ENCODE data around the gene RAP1GAP2. TPM values are rescaled to one million over a fixed set of nuclear protein-coding genes. Genes with fewer than 3 reads are reported as not detected.
"Not testable (repeated sequence)": the region's sequence is repeated elsewhere in the genome, so short reads cannot be mapped to it uniquely, and the experiment has no call there.

Gene RAP1GAP2
- total RNA-seq, 2 donors from 2014 or later = 49.1 to 57.6 TPM

DNA sequence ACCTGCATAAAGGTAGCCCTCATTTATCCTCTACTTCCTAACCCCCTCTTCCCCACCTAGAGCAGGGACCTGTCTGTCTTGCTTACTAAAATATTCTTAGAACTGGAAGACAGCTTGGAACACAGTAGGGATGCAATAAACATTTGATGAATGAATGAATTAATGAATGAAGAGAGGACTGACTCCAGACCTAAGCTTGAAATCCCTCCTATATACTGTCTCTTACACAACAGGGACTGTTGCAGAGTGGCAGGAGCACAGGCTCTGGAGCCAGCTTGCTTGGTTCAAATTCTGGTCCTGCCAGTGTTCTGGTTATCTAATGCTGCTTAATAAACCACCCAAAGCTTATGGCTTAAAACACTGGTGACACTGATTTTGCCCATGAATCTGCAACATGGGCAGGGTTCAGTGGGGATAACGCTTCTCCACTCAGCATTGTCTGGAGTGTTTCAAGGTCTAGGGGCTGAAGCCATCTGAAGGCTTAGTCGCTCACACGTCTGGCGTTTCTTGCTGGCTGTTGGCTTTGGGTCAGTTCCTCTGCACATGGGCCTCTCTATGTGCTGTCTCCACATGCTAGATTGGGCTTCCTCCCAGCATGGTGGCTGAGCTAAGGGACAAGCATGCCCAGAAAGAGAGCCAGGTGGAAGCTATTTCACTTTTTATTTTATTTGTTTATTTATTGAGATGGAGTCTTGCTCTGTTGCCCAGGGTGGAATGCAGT, 12.8 kb upstream of the RAP1GAP2 start:
- intact Hi-C loops (cut with DNase I) = no loop called here
- no peak for DNase-seq
- ATAC-seq = no peak

DNA sequence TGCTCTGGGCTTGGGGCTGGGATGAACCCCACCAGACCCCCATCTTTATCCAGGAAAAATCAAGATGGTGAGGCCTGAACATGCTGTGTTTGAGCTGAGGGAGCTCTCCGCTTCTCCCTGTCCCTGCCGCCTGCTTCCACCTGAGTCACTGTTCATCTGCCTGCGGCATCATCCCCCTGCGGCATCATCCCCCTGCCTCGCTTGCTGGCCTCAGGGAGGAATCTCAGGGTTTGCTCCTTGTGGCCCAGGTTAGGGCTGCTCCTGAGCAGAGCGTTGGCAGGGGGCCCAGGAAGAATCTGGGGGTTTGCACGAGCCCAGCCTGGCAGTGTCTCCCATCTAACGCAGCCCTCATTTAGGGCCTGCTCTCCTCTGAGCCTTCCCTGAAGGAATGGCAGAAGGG, 11.4 kb upstream of the RAP1GAP2 start:
- DNase-seq (no peak), ATAC-seq (no peak)
- intact Hi-C loops (cut with DNase I) = no loop called here

DNA sequence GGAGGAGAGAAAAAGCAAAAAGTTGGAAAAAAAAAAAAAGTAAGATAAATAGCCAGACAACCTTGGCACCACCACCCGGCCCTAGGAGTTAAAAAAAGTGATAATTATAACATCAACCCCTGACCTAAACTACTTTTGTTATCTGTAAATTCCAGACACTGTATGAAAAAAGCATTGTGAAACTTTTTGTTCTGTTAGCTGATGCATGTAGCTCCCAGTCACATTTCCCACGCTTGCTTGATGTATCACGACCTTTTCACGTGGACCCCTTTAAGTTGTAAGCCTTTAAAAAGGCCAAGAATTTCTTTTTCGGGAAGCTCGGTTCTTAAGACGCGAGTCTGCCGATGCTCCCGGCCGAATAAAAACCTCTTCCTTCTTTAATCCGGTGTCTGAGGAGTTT, 10.9 kb upstream of the RAP1GAP2 start:
- ATAC-seq; intact Hi-C loops (cut with DNase I); DNase-seq: not testable (repeated sequence)

DNA sequence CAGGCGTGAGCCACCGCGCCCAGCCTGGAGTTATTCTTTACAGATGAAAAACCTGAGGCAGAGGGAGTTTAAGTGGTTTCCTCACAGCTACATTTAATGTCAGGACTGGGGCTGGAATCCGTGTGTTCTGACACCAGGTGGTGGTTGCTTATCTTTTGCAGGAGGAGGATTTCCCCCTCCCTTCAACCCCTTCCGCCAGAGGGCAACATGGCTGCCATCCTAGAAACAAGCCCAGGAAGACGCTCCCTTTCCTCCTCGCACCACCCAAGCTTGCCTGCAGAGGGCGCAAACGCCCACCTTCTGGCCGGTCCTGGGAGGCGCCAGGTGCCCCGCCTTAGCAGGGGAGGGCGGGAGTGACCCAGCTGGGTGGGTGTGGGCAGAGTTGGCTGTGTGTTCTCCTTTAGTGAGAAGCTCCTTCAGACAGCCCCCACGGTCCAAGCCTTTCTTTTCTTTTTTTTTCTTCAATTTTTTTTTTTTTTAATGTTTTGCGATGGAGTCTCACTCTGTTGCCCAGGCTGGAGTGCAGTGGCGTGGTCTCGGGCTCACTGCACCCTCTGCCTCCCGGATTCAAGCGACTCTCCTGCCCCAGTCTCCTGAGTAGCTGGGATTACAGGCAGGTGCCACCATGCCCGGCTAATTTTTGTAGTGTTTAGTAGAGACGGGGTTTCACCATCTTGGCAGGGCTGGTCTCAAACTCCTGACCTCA, 9.9 kb upstream of the RAP1GAP2 start:
- intact Hi-C loops (cut with DNase I) = no loop called here
- ATAC-seq = peak; percentile 93 to 96
- DNase-seq = peak; percentile 85

DNA sequence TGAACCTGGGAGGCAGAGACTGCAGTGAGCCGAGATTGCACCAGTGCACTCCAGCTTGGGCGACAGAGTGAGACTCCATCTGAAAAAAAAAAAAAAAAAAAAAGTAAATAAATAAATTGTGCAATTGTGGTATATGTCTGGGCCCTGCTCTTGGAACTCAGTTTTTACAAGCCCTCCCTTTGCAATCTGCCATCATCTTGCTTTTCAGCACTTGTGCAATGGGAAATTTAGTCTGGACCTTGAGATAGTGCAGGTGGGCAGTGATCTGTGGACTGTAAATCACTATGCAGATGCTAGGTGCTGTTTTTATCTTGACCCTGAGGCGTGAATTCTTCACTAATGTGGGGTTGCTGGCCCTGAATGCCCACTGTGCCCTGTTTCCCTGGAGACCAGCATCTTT, 6.5 kb upstream of the RAP1GAP2 start:
- DNase-seq (no peak), ATAC-seq (no peak)
- intact Hi-C loops (cut with DNase I) = no loop called here

DNA sequence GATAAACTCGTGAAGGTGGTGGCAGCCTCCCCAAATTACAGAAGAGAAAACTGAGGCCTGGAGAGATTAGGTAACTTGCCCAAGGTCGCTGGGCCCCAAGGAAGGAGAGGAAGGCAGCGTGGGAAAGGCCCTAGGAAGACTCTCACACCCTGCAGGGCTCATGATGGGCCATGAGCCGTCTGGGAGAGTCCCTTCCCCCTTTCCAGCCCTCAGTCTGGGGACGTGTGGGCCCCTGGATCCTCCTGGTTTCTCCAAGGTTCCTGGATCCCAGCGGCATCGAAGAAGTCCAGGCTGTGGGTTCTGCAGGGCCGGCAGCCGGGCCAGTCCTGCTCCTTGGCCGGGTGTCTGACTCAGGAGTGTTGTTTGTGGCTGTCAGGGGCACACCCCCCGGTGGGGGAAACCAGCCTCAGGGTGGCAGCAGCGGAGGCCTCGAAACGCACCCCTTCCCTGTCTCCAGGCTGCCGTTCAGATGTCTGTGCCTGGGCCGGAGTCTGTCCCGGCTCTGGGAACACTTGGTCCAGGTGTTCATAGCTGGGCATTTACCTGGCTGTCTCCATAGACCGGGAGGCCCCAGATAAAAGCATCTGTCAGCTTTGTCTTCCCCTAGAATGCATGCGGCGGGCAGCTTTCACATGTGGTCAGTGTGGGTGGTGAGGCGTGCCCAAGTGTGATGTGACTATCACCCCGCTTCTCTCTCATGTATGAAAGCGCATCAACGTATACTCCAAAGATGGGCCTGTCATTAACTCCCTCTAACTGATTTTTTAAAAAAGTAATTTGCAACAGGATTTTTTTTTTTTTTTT, 3.7 kb upstream of the RAP1GAP2 start:
- ATAC-seq (no peak), DNase-seq (no peak)
- intact Hi-C loops (cut with DNase I) = no loop called here

DNA sequence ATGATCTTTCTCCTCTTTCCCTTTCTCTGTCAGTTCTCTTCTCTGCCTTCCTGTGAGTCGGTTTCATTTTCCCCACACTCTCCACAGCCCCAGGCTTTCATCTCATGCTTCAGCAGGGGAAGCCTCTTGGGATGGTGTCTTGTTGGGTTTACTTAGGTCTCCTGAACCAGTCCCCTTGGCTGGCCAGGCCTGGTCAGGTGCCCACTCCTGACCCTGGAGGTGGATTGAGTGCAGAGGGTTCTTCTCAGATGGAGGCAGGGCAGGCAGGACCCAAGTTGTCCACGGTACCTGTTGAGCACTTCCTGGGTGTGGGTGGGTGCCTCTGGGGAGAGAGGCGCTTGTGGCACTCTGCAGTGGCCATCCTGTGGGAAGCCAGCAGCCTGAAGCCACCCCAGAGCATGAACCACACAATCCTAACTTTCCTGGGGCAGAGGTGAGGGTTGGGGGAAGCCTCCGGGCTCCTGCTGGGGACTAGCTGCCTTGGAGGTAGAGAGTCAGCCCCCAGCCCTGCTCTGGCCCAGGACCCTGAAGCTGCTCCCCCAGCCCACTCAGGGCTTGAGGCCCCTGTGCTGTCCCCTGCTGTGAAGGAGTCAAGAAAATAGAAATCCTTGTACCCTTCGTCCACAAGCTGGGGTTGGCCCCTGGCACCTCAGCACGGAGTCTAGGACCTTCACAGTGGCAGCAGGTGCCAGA, 2.0 kb upstream of the RAP1GAP2 start:
- ATAC-seq (no peak), DNase-seq (no peak)
- intact Hi-C loops (cut with DNase I) = no loop called here

DNA sequence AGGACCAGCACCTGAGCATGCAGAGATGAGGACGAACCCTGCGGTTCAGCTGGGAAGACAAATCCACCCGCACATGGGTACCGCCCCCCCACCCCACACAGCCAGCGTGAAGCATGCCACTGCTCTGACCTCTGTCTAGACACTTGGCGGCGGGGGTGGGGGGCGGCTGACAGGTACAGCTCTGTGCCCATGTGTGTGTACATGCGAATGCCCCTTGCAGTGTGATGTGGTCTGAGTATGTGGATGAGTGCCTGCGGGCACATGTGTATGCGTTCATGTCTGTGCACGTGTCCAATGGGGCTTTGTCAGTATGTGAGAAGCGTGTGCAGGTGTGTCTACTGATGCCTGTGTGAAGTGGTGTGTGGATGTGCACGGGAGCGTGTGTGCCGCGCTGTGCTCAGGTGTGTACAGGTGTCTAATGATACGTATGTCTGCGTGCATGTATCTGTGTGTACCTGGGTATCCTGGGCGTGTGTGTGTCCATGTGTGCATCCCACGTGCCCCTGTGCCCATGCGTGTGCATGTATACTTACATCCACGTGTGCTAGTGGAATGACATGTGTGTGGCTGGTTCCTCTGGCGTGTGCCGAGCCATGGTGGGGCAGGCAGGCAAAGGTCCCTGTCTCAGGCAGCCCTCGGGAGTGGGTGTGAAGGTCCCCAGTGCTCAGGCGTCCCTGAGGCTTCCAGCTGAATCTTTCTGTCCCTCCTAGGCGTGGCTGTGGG, 636 bp upstream of the RAP1GAP2 start:
- ATAC-seq = no peak
- intact Hi-C loops (cut with DNase I) = no loop called here
- DNase-seq = no peak

DNA sequence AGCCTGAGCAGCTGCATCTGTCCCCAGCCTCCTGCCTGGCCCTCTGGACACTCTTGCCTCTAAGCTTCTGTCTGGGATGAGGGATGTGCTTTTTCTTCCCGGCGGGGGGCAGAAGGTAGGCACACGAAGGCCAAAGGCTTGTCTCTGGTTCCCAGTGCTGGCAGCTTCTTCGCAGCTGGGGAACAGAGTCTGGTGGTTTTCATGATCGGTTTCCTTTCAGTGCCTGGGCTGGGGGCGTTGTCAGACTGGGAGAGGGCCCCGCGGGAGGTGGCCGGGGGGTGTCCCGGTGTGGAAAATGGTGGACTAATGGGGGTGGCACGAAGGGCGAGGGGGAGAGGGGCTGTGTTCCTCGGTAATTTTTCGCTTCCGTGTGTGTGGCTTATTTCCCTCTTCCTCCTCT, 988 bp downstream of the RAP1GAP2 start:
- intact Hi-C loops (cut with DNase I) = no loop called here
- DNase-seq (no peak), ATAC-seq (no peak)

DNA sequence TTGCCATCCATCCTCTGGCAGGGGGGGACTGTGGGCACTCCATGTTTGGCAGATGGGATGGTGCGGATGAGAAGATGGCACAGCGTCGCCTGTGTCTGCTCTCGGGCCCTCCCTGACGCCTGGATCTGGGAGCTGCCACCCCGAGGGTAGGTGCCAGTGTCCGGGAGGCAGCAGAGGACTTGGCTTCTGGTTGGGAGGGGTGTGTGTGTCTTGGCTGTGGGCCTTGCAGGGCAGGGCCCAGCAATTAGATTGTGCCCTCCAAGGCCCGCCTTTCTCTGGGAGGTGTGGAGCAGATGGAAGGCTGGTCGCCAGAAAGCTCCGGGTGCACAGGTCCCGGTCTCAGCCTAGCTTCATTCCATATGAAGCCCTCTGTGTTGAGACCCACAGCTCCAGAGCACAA, 1.4 kb downstream of the RAP1GAP2 start:
- DNase-seq (peak; percentile 39), ATAC-seq (peak; percentile 39 to 44)
- intact Hi-C loops (cut with DNase I) = no loop called here

DNA sequence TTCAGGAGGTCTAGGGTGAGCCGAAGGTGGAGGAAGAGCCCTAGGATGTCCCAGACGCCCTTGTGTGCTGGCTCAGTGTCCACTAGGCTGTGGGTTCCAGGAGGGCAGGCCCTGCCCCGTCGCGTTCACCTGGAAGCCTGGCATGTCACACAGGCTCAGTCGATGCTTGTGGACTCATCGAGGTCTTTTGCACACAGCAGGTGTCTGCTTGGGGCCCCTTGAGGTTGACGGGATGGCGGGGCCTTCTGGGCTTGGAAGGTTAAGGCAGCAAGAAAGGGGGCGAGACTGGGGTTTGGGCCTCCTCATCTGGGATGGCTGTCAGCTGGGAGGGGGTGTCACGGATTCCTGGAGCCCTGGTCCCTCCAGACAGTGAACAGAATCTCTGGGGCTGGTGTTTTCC, 1.9 kb downstream of the RAP1GAP2 start:
- no peak for ATAC-seq
- intact Hi-C loops (cut with DNase I) = no loop called here
- no peak for DNase-seq

DNA sequence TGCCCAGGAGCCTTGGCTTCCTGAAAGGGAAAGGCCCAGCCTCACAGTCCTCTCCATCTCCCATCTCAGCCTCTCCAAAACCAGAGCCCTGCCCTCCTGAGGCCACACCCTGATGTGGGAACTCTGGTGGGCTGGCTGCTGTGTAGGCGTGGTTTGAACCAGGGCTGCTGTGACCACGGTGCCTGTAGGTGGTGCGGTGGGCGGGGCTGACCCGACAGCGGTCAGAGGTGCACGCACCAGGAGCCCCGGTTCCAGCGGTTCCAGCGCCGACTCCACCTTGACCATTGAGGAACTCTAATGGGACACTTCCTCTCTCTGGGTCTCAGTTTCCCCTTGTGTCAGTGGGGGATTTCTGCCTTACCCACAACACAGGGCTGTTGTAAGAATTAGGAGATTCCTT, 2.4 kb downstream of the RAP1GAP2 start:
- ATAC-seq (no peak), DNase-seq (no peak)
- intact Hi-C loops (cut with DNase I) = no loop called here

DNA sequence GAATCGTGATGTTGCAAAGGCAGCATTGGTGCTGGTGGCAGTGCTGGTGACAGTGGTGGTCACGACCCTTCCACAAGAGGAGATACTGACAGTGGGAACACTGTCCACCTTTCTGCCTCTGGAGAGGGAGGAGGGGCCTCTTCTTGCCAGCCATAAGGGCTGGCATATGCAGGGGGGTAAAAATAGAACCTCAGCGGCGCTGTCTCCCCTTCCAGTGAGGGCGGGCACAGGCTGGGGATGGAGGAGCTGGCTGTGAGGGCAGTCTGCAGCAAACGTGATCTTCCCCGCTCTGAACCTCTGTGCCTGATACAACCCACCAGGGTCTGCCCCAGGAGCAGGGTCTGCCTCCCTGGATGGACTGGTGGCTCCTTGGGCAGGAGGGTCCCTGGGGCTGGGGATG, 3.4 kb downstream of the RAP1GAP2 start:
- intact Hi-C loops (cut with DNase I) = no loop called here
- peak; percentile 35 for DNase-seq
- peak; percentile 53 to 78 for ATAC-seq

DNA sequence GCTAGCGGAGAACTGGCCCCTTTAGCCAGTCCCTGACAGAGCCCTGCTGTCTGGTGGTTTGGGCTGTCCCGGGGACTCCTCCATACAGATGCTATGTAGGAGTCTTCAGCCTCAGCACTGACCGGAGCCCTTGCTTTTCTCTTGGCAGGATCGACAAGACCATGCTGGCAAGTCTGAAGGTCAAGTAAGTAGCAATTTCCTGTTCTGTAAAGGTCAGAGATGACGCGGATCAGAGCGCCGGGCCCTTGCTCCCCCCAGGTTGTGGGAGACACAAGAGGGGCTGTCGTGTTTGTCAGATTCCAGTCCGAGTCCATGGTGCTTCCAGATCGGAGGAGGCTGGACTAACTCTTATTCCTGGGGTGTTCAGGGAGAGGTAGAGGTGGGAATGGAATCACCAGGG, 4.1 kb downstream of the RAP1GAP2 start:
- ATAC-seq (no peak), DNase-seq (peak; percentile 24)
- intact Hi-C loops (cut with DNase I) = no loop called here

DNA sequence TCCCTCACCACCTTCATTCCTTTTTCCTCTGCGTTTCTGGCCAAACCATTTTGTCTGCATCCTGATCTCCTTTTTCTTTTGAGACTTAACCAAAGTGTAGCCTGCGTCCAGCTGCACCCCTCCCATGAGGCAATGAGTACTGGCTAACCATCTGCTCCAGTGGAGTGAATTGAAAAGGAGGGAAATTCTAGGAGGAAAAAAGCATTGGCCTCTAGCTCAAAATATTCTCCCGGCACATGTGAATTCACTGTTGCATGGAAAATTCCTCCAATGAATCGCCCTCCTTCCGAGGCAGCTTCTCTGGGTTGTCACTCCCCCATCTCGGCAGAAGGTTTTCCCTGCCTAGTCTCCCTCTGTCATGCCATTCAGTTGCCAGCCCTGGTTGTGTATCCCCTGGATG, 5.6 kb downstream of the RAP1GAP2 start:
- ATAC-seq (no peak), DNase-seq (peak; percentile 7)
- intact Hi-C loops (cut with DNase I) = no loop called here

DNA sequence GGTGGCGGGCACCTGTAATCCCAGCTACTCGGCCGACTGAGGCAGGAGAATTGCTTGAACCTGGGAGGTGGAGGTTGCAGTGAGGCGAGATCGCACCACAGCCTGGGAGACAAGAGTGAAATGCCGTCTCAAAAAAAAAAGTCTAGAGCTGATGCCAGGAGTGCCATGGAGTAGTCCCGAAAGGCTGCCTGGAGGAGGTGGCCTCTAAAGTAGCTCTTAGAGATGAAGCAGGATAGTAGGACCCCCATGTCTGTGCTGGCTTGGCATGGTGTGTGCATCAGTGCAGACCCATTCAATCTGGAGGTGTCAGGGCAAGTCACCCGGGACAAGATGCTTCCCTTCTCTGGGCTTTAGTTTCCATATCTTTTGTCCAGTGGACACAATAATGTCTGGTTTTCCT, 6.3 kb downstream of the RAP1GAP2 start:
- ATAC-seq (no peak), DNase-seq (no peak)
- intact Hi-C loops (cut with DNase I) = no loop called here

DNA sequence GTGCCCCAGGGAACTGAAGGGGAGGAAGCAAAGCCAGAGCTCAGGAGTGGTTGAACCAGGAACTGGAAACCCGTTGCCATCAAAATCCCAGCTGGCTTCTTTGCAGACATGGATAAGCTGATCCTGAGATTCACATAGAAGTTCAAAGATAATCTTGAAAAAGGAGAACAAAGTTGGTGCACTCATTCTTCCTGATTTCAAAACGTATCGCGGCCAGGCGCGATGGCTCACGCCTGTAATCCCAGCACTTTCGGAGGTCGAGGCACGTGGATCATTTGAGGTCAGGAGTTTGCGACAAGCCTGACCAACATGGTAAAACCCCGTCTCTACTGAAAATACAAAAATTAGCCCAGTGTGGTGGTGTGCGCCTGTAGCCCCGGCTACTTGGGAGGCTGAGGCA, 7.1 kb downstream of the RAP1GAP2 start:
- no peak for DNase-seq
- intact Hi-C loops (cut with DNase I) = no loop called here
- no peak for ATAC-seq

DNA sequence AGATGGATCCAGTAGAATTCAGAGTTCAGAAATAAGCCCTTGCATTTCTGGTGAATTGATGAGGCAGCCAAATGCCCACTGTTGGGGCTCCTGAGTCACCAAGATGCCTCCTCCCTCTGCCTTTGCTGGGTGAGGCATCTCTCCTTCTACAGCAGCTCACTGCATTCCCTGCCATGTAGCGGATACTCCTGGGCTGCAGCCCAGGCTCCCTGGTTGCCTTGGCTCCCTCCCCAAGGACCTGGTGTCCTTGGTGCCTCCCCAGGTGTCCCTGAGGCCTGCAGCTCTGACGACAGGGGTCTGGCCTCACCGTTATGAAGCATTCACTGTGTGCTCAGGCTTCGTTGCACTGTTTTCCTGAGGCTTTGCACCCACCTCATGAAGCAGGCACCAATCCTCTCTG, 7.7 kb downstream of the RAP1GAP2 start:
- ATAC-seq (peak in 1 of 2 donors; percentile 15), DNase-seq (peak; percentile 6)
- intact Hi-C loops (cut with DNase I) = no loop called here

DNA sequence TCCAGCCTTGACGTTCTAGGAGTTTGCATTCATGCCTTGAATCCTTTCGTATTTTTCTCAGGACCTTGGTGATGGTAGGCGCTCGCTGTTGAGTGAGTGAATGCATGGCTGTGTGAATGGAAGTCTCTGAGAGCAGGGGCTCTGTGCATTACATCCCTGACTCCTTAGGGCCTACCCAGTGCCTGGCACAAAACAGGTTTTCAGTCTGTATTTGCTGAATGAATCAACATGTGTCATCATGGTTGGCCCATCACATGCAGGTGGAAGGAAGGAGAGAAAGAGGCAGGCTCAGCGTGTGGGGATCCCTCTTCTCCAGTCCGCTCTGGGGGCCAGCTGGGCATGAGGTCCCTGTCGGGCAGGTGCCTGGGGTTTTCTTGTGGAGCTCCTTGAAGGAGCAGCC, 8.7 kb downstream of the RAP1GAP2 start:
- intact Hi-C loops (cut with DNase I) = no loop called here
- ATAC-seq (no peak), DNase-seq (peak; percentile 10)
